HCT116 (cell line): Measurements from ENCODE around the gene IZUMO1R. TPM values are rescaled to one million over a fixed set of nuclear protein-coding genes. Genes with fewer than 3 reads are reported as not detected.

Experiments
- ATAC-seq: fragments of 200-7000 bp; cut with Tn5 transposase; 2 replicates; pipeline ENCODE4 v1.9.1; 2020; ENCODE audit warnings: mild to moderate bottlenecking, moderate library complexity
- BruUV-seq: library from RNA; stranded (reverse); fragments of 400-500 nt; replicated peaks from 2 replicates; lab custom pipeline; 2021; lab: Mats Ljungman, UMichigan
- CTCF ChIA-PET: fragments of 300-600 bp; sonication (Branson Sonifier 250); formaldehyde crosslinking; loops from one replicate; lab custom pipeline; 2021; ENCODE audit warnings: antibody characterized with exemption; lab: Charles Lee
- POLR2A ChIA-PET: fragments of 300-600, 350-600 bp; sonication (Branson Sonifier 250); formaldehyde crosslinking; loops from one replicate; lab custom pipeline; 2021; ENCODE audit warnings: antibody characterized with exemption; lab: Charles Lee
- RAD21 ChIA-PET, 2 experiments: fragments of 300-600 bp; sonication (Branson Sonifier 250); formaldehyde crosslinking; loops; one replicate each; lab custom pipeline; 2023; ENCODE audit warnings: low total read pairs in 2 of 2; ENCODE audit not compliant: uncharacterized antibody in 2 of 2, unreplicated experiment in 2 of 2, low non-redundant PET in 1 of 2; lab: Charles Lee
- DNase-seq: peaks from one replicate; pipeline ENCODE4 v3.0.0-alpha.2; 2010; ENCODE audit warnings: low read depth, low spot score
- H2AFZ ChIP-seq: fragments of 200-600 bp; shearing (Covaris generic), sonication (generic); 2 replicates; pipeline ENCODE4 v1.6.1; 2017; ENCODE audit warnings: low read depth, mixed run types, mixed read lengths, antibody characterized with exemption, low read length; ENCODE audit not compliant: poor library complexity, severe bottlenecking
- H3K27ac ChIP-seq: 2 replicates; pipeline ENCODE4 v1.5.1; 2012; ENCODE audit warnings: low read depth, low read length
- H3K27me3 ChIP-seq: fragments of 200-600 bp; sonication (generic); 2 replicates; pipeline ENCODE4 v1.6.1; 2016; ENCODE audit warnings: mixed run types, low read length, mixed read lengths; ENCODE audit not compliant: insufficient read depth
- H3K36me3 ChIP-seq, 2 experiments: fragments of 200-500 bp in 1 of 2; fragments of 200-600 bp in 1 of 2; sonication (Bioruptor generic) in 1 of 2; sonication (generic) in 1 of 2; 2 replicates each; pipeline versions ENCODE4 v1.5.1 to v1.6.1; 2014 to 2016; ENCODE audit warnings: low read length in 2 of 2, inconsistent platforms in 1 of 2, mixed read lengths in 1 of 2, mixed run types in 1 of 2; ENCODE audit not compliant: insufficient read depth in 2 of 2, control insufficient read depth in 1 of 2
- H3K4me1 ChIP-seq, 2 experiments: fragments of 200-600 bp in 1 of 2; sonication (generic) in 1 of 2; 2 replicates each; pipeline versions ENCODE4 v1.5.1 to v1.6.1; 2012 to 2017; ENCODE audit warnings: low read length in 2 of 2, inconsistent platforms in 1 of 2, mild to moderate bottlenecking in 1 of 2, mixed read lengths in 1 of 2, mixed run types in 1 of 2, moderate library complexity in 1 of 2; ENCODE audit not compliant: insufficient read depth in 2 of 2, control insufficient read depth in 1 of 2
- H3K4me2 ChIP-seq: fragments of 200-600 bp; sonication (generic); 2 replicates; pipeline ENCODE4 v1.6.1; 2017; ENCODE audit warnings: mixed run types, low read length, mixed read lengths
- H3K4me3 ChIP-seq, 2 experiments: fragments of 200-600 bp in 1 of 2; sonication (generic) in 1 of 2; replicated peaks in 1 of 2; 2 replicates each; pipeline ENCODE4 v1.5.1; 2011 to 2016; ENCODE audit warnings: low read length in 2 of 2, control low read depth in 1 of 2, low read depth in 1 of 2, mild to moderate bottlenecking in 1 of 2, mixed read lengths in 1 of 2, mixed run types in 1 of 2
- H3K79me2 ChIP-seq: fragments of 200-600 bp; sonication (generic); 2 replicates; pipeline ENCODE4 v1.6.1; 2017; ENCODE audit warnings: mild to moderate bottlenecking, mixed run types, low read length, moderate library complexity, mixed read lengths; ENCODE audit not compliant: insufficient read depth
- H3K9ac ChIP-seq: fragments of 200-600 bp; sonication (generic); 2 replicates; pipeline ENCODE4 v1.6.1; 2016; ENCODE audit warnings: low read length, mixed read lengths
- H3K9me2 ChIP-seq: fragments of 200-600 bp; sonication (generic), shearing (Covaris generic); 2 replicates; pipeline ENCODE4 v1.6.1; 2017; ENCODE audit warnings: mixed run types, mild to moderate bottlenecking, moderate library complexity; ENCODE audit not compliant: insufficient read depth
- H3K9me3 ChIP-seq, 2 experiments: fragments of 200-500 bp in 1 of 2; fragments of 200-600 bp in 1 of 2; sonication (Bioruptor generic) in 1 of 2; sonication (generic) in 1 of 2; 2 replicates each; pipeline ENCODE4 v1.6.1; 2014 to 2017; ENCODE audit warnings: low read length in 2 of 2, mixed read lengths in 2 of 2, inconsistent platforms in 1 of 2, low read depth in 1 of 2, mild to moderate bottlenecking in 1 of 2, mixed run types in 1 of 2, moderate library complexity in 1 of 2; ENCODE audit not compliant: control insufficient read depth in 1 of 2, insufficient read depth in 1 of 2
- H4K20me1 ChIP-seq: fragments of 200-600 bp; sonication (generic), shearing (Covaris generic); 2 replicates; pipeline ENCODE4 v1.6.1; 2017; ENCODE audit warnings: mixed run types, mild to moderate bottlenecking, moderate library complexity; ENCODE audit not compliant: insufficient read depth
- ELF1 ChIP-seq: IDR thresholded peaks from 2 replicates; pipeline ENCODE4 v1.6.1; 2012; ENCODE audit warnings: low read depth, borderline replicate concordance
- FOSL1 ChIP-seq: IDR thresholded peaks from 2 replicates; pipeline ENCODE4 v1.6.1; 2012; ENCODE audit warnings: low read depth
- JUND ChIP-seq: IDR thresholded peaks from 2 replicates; pipeline ENCODE4 v1.6.1; 2012
- POLR2A ChIP-seq: IDR thresholded peaks from 2 replicates; pipeline ENCODE4 v1.7.0; 2011; ENCODE audit warnings: borderline replicate concordance; ENCODE audit not compliant: insufficient read depth, insufficient read length; ENCODE audit errors: extremely low read depth
- POLR2AphosphoS5 ChIP-seq: IDR thresholded peaks from 2 replicates; pipeline ENCODE4 v1.6.1; 2011; ENCODE audit warnings: mild to moderate bottlenecking, low read depth, low read length, moderate library complexity
- SRF ChIP-seq: IDR thresholded peaks from 2 replicates; pipeline ENCODE4 v1.6.1; 2012; ENCODE audit warnings: low read depth
- ZFX ChIP-seq: fragments of 450-650 bp; IDR thresholded peaks from 2 replicates; pipeline ENCODE4 v1.6.1; 2017
- intact Hi-C: fragments of 100-400 bp; cut with micrococcal nuclease; formaldehyde crosslinking; loops from 2 replicates; pipeline ENCODE4 v1.10.0; 2022
- total RNA-seq: library from RNA; stranded (reverse); gene quantifications from one replicate; pipeline ENCODE4 v1.2.1, GENCODE V29; 2021; ENCODE audit not compliant: unreplicated experiment
- TF ChIP-seq, protein P1 (sequence below): IDR thresholded peaks from 2 replicates; pipeline ENCODE4 v1.6.1; 2012
- TF ChIP-seq, protein P2 (sequence below), 3 experiments: fragments of 200-600 bp in 1 of 3; sonication (generic) in 1 of 3; IDR thresholded peaks in 2 of 3; conservative IDR thresholded peaks in 1 of 3; 2 replicates each; pipeline ENCODE4 v1.5.1; 2012 to 2017; ENCODE audit warnings: low read depth in 2 of 3, low read length in 2 of 3, antibody characterized with exemption in 1 of 3, borderline replicate concordance in 1 of 3, control low read depth in 1 of 3, mild to moderate bottlenecking in 1 of 3, mixed read lengths in 1 of 3, mixed run types in 1 of 3, moderate library complexity in 1 of 3; ENCODE audit not compliant: insufficient read depth in 1 of 3
- TF ChIP-seq, protein P3 (sequence below): IDR thresholded peaks from 2 replicates; pipeline ENCODE4 v1.6.1; 2012
- TF ChIP-seq, protein P4 (sequence below): IDR thresholded peaks from 2 replicates; pipeline ENCODE4 v1.6.1; 2011; ENCODE audit warnings: mild to moderate bottlenecking, low read length, moderate library complexity; ENCODE audit not compliant: insufficient replicate concordance; ENCODE audit errors: extremely low read depth

IZUMO1R gene
- total RNA-seq, 1 experiment from 2014 or later: not detected

DNA sequence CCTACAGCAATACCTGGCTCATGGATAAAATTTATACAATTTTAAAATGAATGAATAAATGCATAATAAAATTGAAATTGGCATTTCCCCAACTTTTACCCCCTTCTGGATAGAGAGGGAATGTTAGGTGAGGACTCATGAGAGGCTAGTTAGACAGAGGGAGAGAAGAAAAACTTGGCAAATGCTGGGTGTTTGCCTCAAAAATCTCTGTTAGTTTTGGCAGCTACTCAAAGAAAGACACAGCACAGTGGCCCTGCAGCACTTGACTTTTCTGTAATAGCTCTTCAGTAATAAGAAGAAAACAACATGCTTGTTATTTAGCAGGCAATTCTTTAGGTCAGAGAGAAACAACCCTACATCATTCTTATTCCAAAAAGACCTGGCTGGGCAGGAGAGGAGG is 20.7 kb upstream of the IZUMO1R start:
- no peak overlapping the region for H3K4me3 ChIP-seq
- no peak overlapping the region for H3K4me2 ChIP-seq
- no peak overlapping the region for H3K27ac ChIP-seq
- ChIA-PET CTCF (no interaction called here), RAD21 (no interaction called here), POLR2A (no interaction called here)
- no peak overlapping the region for H2AFZ ChIP-seq
- H3K9me3 ChIP-seq: no peaks in the 10 kb centered on the region
- intact Hi-C loops: no loop called here
- no peaks in the 10 kb centered on the region for H3K79me2 ChIP-seq
- BruUV-seq: no TSS peak
- H3K9me2 ChIP-seq: no peaks in the 10 kb centered on the region
- no peaks in the 10 kb centered on the region for H3K4me1 ChIP-seq
- TF ChIP-seq, protein P1, sequence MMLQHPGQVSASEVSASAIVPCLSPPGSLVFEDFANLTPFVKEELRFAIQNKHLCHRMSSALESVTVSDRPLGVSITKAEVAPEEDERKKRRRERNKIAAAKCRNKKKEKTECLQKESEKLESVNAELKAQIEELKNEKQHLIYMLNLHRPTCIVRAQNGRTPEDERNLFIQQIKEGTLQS: no peak
- no peak for TF ChIP-seq SRF
- no peak for TF ChIP-seq POLR2AphosphoS5
- no peak for TF ChIP-seq FOSL1
- TF ChIP-seq, protein P2, sequence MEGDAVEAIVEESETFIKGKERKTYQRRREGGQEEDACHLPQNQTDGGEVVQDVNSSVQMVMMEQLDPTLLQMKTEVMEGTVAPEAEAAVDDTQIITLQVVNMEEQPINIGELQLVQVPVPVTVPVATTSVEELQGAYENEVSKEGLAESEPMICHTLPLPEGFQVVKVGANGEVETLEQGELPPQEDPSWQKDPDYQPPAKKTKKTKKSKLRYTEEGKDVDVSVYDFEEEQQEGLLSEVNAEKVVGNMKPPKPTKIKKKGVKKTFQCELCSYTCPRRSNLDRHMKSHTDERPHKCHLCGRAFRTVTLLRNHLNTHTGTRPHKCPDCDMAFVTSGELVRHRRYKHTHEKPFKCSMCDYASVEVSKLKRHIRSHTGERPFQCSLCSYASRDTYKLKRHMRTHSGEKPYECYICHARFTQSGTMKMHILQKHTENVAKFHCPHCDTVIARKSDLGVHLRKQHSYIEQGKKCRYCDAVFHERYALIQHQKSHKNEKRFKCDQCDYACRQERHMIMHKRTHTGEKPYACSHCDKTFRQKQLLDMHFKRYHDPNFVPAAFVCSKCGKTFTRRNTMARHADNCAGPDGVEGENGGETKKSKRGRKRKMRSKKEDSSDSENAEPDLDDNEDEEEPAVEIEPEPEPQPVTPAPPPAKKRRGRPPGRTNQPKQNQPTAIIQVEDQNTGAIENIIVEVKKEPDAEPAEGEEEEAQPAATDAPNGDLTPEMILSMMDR (IDR thresholded peaks at IDR 0.05 in 2 of 3, conservative IDR thresholded peaks at IDR 0.05 in 1 of 3; ENCODE audit: borderline replicate concordance in 1 of 3, insufficient read depth in 1 of 3, low read depth in 2 of 3, low read length in 2 of 3): no peak
- TF ChIP-seq JUND: no peak
- no peak for TF ChIP-seq POLR2A
- TF ChIP-seq, protein P3, sequence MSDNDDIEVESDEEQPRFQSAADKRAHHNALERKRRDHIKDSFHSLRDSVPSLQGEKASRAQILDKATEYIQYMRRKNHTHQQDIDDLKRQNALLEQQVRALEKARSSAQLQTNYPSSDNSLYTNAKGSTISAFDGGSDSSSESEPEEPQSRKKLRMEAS: no peak
- no peak for TF ChIP-seq ZFX
- TF ChIP-seq ELF1: no peak
- TF ChIP-seq, protein P4, sequence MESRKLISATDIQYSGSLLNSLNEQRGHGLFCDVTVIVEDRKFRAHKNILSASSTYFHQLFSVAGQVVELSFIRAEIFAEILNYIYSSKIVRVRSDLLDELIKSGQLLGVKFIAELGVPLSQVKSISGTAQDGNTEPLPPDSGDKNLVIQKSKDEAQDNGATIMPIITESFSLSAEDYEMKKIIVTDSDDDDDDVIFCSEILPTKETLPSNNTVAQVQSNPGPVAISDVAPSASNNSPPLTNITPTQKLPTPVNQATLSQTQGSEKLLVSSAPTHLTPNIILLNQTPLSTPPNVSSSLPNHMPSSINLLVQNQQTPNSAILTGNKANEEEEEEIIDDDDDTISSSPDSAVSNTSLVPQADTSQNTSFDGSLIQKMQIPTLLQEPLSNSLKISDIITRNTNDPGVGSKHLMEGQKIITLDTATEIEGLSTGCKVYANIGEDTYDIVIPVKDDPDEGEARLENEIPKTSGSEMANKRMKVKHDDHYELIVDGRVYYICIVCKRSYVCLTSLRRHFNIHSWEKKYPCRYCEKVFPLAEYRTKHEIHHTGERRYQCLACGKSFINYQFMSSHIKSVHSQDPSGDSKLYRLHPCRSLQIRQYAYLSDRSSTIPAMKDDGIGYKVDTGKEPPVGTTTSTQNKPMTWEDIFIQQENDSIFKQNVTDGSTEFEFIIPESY: no peak
- no peak for DNase-seq
- ATAC-seq: no peak
- H3K9ac ChIP-seq: no peak overlapping the region
- H3K36me3 ChIP-seq: no peaks in the 10 kb centered on the region
- no peaks in the 10 kb centered on the region for H3K27me3 ChIP-seq
- H4K20me1 ChIP-seq: no peaks in the 10 kb centered on the region
